Measurements from ENCODE around the gene CFLAR. TPM values are rescaled to one million over a fixed set of nuclear protein-coding genes. Genes with fewer than 3 reads are reported as not detected.

The CFLAR gene
- total and polyA plus RNA-seq, 2 of the 4 experiments (the other 2 are of a cell fraction): 29.2 to 59.9 TPM

DNA sequence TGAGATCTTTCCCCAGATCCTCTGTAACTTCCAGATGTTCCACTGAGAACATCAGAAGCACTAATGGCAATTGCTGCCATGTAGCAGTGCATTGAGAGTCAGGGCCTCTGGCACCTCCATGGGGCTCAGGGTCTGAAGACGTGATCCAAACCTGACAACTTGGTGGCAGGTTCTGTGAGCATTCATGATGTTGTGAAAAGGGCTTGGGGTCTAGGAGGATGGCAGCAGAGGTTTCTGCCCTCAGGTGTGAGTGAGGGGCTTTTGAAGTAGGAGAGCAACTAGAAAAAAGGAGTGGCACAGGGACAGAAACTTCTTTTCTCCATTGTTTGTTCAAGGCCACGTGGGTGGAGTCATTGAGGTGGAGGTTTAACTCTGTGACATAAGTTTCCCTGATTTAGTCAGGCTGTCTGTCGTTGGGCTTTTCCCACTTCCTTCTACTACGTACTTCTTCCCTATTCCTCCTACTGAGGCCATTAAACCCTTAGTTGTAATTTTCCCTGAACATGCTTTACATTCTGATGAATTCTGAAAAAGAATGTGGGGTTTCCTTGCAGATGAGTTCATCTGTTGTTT is 13.1 kb downstream of the CFLAR start:
- Histone ChIP-seq H2BK20ac (ENCODE audit: low read depth, low read length) (peak overlapping the region; percentile 94), H3K36me3 (ENCODE audit: control insufficient read depth, insufficient read depth, low read length) (peaks cover 5% of the 10 kb centered on the region), H3K27ac (ENCODE audit: insufficient read depth, low read length) (peak overlapping the region; percentile 88), H2AK9ac (replicated peaks; ENCODE audit: low read depth, low read length, poor library complexity) (peak overlapping the region; percentile 99), H3K79me1 (ENCODE audit: low read depth in 1 of 2, low read length in 2 of 2) (peaks cover 44 to 77% of the 10 kb centered on the region in 2 experiments), H3K14ac (replicated peaks; ENCODE audit: low read depth, low read length) (peak overlapping the region; percentile 87), H3K18ac (ENCODE audit: low read depth, low read length) (peak overlapping the region; percentile 43), H3K4me2 (ENCODE audit: low read depth, low read length) (peak overlapping the region; percentile 29; the same call in 1 of the 2 replicates), H2AK5ac (ENCODE audit: low read depth, low read length) (peak overlapping the region; percentile 95), H2BK15ac (ENCODE audit: low read depth, low read length) (peak overlapping the region; percentile 90), H3K9me1 (ENCODE audit: insufficient read depth, low read length) (peaks cover 41% of the 10 kb centered on the region), H2BK120ac (ENCODE audit: low read depth, low read length) (peak overlapping the region; percentile 91), H3K4ac (ENCODE audit: low read depth, low read length) (peak overlapping the region; percentile 99), H3K9ac (ENCODE audit: low read depth, low read length) (peak overlapping the region; percentile 3; the same call in 1 of the 2 replicates), H3K4me3 (ENCODE audit: insufficient read depth, low read depth, low read length) (no peak overlapping the region), H3K4me1 (ENCODE audit: control insufficient read depth, insufficient read depth, low read length) (peaks cover 33% of the 10 kb centered on the region), H2AFZ (replicated peaks; ENCODE audit: low read length, poor library complexity) (peak overlapping the region; percentile 81), H4K20me1 (ENCODE audit: insufficient read depth, low read length) (peaks cover 7% of the 10 kb centered on the region; the same call in 1 of the 2 replicates), H3K23ac (ENCODE audit: low read depth, low read length) (peak overlapping the region; percentile 97), H4K5ac (ENCODE audit: low read depth, low read length) (peak overlapping the region; percentile 40), H3K56ac (ENCODE audit: extremely low read depth, insufficient read depth, low read length) (peak overlapping the region; percentile 92), H3K9me3 (ENCODE audit: control insufficient read depth, insufficient read depth, low read length) (no peaks in the 10 kb centered on the region), H2BK5ac (ENCODE audit: low read depth, low read length, poor library complexity, severe bottlenecking) (peak overlapping the region; percentile 97), H3K27me3 (ENCODE audit: control insufficient read depth, insufficient read depth, low read length) (no peaks in the 10 kb centered on the region), H4K8ac (ENCODE audit: low read depth in 2 of 2, low read length in 2 of 2) (peak overlapping the region; percentile 78 to 91), H4K91ac (ENCODE audit: insufficient read depth, low read depth, low read length) (peak overlapping the region; percentile 91)
- TF ChIP-seq BHLHE40 (IDR thresholded peaks at IDR 0.05; ENCODE audit: low read depth, low read length): no peak
- no peak for TF ChIP-seq CEBPB (IDR thresholded peaks at IDR 0.05; ENCODE audit: low read depth, low read length)
- TF ChIP-seq RAD21 (IDR thresholded peaks at IDR 0.05; ENCODE audit: low read length): no peak
- TF ChIP-seq, protein P1, sequence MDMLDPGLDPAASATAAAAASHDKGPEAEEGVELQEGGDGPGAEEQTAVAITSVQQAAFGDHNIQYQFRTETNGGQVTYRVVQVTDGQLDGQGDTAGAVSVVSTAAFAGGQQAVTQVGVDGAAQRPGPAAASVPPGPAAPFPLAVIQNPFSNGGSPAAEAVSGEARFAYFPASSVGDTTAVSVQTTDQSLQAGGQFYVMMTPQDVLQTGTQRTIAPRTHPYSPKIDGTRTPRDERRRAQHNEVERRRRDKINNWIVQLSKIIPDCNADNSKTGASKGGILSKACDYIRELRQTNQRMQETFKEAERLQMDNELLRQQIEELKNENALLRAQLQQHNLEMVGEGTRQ (IDR thresholded peaks at IDR 0.05; ENCODE audit: low read depth, low read length): peak; percentile 76
- TF ChIP-seq MXI1 (IDR thresholded peaks at IDR 0.05; ENCODE audit: borderline replicate concordance, low read depth, low read length): 0 out of 2 replicates have a peak, but pooled peaks have one; percentile 32
- ATAC-seq (ENCODE audit: low read depth) (peak; percentile 42), DNase-seq (peak; percentile 89)
- BruUV-seq (replicated peaks): no TSS peak
- in situ Hi-C loops (cut with MboI; ENCODE audit: low sequenced_read_pairs): no loop called here
- CTCF ChIA-PET: interaction anchor here (0.6 to 1.0 kb wide), 3 partner anchors 11 to 29 kb away, joined by 4 to 5 read pairs (median 4); no protein-coding TSS in a partner anchor
- dilution Hi-C loops (cut with HindIII; ENCODE audit: low sequenced_read_pairs, unreplicated experiment): no loop called here
- POLR2A ChIA-PET (ENCODE audit: unreplicated experiment): interaction anchor here (0.7 kb wide), 1 partner anchor 10 kb away, joined by 3 read pairs; no protein-coding TSS in a partner anchor
- WGBS, 2 experiments (ENCODE audit: extremely low coverage in 2 of 2, insufficient read length in 1 of 2): no CpG with 5 or more reads among the region's 4 CpGs
- intact Hi-C loops (cut with micrococcal nuclease): loop anchor here (2.0 kb wide), 1 partner anchor 20 kb away; no protein-coding TSS in a partner anchor

Data from IMR-90 (cell line).